OCI-LY1 (cell line): ENCODE results near the gene PHOX2A.
"Not testable (repeated sequence)": the region's sequence is repeated elsewhere in the genome, so short reads cannot be mapped to it uniquely, and the experiment has no call there.

ENCODE experiments used
- H2AFZ ChIP-seq: fragments of 200-600 bp; sonication (generic), shearing (Covaris generic); 2 replicates; pipeline ENCODE4 v1.6.0; 2014; ENCODE audit warnings: antibody characterized with exemption, mild to moderate bottlenecking, low read length
- H3F3A ChIP-seq: fragments of 200-600 bp; sonication (generic), shearing (Covaris generic); 2 replicates; pipeline ENCODE4 v1.6.0; 2014; ENCODE audit warnings: mild to moderate bottlenecking, antibody characterized with exemption, low read length, moderate library complexity; ENCODE audit not compliant: insufficient read depth
- H3K27ac ChIP-seq: fragments of 200-600 bp; sonication (generic); 2 replicates; pipeline ENCODE4 v1.5.1; 2014; ENCODE audit warnings: low read length, mixed run types, mild to moderate bottlenecking, low read depth; ENCODE audit not compliant: poor library complexity, severe bottlenecking
- H3K27me3 ChIP-seq: fragments of 200-600 bp; sonication (generic); 2 replicates; pipeline ENCODE4 v1.6.0; 2014; ENCODE audit warnings: antibody characterized with exemption, mild to moderate bottlenecking, low read length, moderate library complexity; ENCODE audit not compliant: insufficient read depth
- H3K36me3 ChIP-seq: fragments of 200-600 bp; sonication (generic); 2 replicates; pipeline ENCODE4 v1.6.1; 2014; ENCODE audit warnings: mild to moderate bottlenecking, antibody characterized with exemption, low read length, moderate library complexity, mixed read lengths; ENCODE audit not compliant: insufficient read depth
- H3K4me1 ChIP-seq: fragments of 200-600 bp; sonication (generic); 2 replicates; pipeline ENCODE4 v1.5.1; 2014; ENCODE audit warnings: mild to moderate bottlenecking, low read length, moderate library complexity; ENCODE audit not compliant: insufficient read depth, severe bottlenecking
- H3K4me2 ChIP-seq: fragments of 200-600 bp; sonication (generic), shearing (Covaris generic); 2 replicates; pipeline ENCODE4 v1.6.1; 2014; ENCODE audit warnings: low read length
- H3K4me3 ChIP-seq: fragments of 200-600 bp; sonication (generic); 2 replicates; pipeline ENCODE4 v1.5.1; 2014; ENCODE audit warnings: low read length, low read depth, mild to moderate bottlenecking, mixed read lengths; ENCODE audit not compliant: poor library complexity, severe bottlenecking
- H3K79me2 ChIP-seq: fragments of 200-600 bp; shearing (Covaris generic); 2 replicates; pipeline ENCODE4 v1.6.1; 2016; ENCODE audit warnings: mixed run types, low read length, mixed read lengths; ENCODE audit not compliant: insufficient read depth
- H3K9ac ChIP-seq: fragments of 200-600 bp; sonication (generic), shearing (Covaris generic); 2 replicates; pipeline ENCODE4 v1.6.1; 2014; ENCODE audit warnings: mild to moderate bottlenecking, low read length, mixed read lengths
- H3K9me2 ChIP-seq: fragments of 200-600 bp; sonication (generic), shearing (Covaris generic); 2 replicates; pipeline ENCODE4 v1.6.1; 2014; ENCODE audit warnings: low read depth, mild to moderate bottlenecking, low read length, mixed read lengths
- H3K9me3 ChIP-seq: fragments of 200-600 bp; shearing (Covaris generic); 2 replicates; pipeline ENCODE4 v1.6.1; 2014; ENCODE audit warnings: low read length, mixed read lengths
- H4K20me1 ChIP-seq: fragments of 200-600 bp; sonication (generic), shearing (Covaris generic); 2 replicates; pipeline ENCODE4 v1.6.0; 2016; ENCODE audit warnings: mild to moderate bottlenecking, low read length; ENCODE audit not compliant: insufficient read depth
- EZH2 ChIP-seq: fragments of 200-600 bp; sonication (generic), shearing (Covaris generic); IDR thresholded peaks from 2 replicates; pipeline ENCODE4 v1.8.0; 2017; ENCODE audit warnings: borderline replicate concordance, mixed run types, mild to moderate bottlenecking, antibody characterized with exemption, low read length, moderate library complexity, mixed read lengths
- TF ChIP-seq, protein P1 (sequence below): fragments of 200-600 bp; sonication (generic), shearing (Covaris generic); IDR thresholded peaks from 2 replicates; pipeline ENCODE4 v1.5.1; 2017; ENCODE audit warnings: mild to moderate bottlenecking, antibody characterized with exemption, low read length, moderate library complexity, mixed read lengths

PHOX2A gene

DNA sequence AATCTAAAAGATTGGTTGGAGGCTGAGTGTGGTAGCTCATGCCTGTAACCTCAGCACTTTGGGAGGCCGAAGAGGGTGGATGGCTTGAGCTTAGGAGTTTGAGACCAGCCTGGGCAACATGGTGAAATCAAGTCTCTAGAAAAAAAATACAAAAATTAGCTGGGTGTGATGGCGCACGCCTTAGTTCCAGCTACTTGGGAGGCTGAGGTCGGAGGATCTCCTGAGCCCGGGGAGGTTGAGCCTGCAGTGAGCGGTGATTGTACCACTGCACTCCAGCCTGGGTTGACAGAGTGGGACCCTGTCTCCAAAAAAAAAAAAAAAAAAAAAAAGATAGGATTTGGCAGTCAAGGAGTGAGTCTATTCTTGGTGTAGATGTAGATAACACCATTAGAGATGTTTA lies 41.4 kb downstream of the PHOX2A start:
- H2AFZ ChIP-seq = no peak overlapping the region
- H3K9me2 ChIP-seq = no peaks in the 10 kb centered on the region
- no peaks in the 10 kb centered on the region for H3K27me3 ChIP-seq
- no peaks in the 10 kb centered on the region for H3K4me1 ChIP-seq
- H3K36me3 ChIP-seq = no peaks in the 10 kb centered on the region
- no peak overlapping the region for H3K9ac ChIP-seq
- no peaks in the 10 kb centered on the region for H4K20me1 ChIP-seq
- TF ChIP-seq EZH2 = no peak
- TF ChIP-seq, protein P1, sequence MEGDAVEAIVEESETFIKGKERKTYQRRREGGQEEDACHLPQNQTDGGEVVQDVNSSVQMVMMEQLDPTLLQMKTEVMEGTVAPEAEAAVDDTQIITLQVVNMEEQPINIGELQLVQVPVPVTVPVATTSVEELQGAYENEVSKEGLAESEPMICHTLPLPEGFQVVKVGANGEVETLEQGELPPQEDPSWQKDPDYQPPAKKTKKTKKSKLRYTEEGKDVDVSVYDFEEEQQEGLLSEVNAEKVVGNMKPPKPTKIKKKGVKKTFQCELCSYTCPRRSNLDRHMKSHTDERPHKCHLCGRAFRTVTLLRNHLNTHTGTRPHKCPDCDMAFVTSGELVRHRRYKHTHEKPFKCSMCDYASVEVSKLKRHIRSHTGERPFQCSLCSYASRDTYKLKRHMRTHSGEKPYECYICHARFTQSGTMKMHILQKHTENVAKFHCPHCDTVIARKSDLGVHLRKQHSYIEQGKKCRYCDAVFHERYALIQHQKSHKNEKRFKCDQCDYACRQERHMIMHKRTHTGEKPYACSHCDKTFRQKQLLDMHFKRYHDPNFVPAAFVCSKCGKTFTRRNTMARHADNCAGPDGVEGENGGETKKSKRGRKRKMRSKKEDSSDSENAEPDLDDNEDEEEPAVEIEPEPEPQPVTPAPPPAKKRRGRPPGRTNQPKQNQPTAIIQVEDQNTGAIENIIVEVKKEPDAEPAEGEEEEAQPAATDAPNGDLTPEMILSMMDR = no peak
- H3F3A ChIP-seq = no peaks in the 10 kb centered on the region
- no peak overlapping the region for H3K4me2 ChIP-seq
- H3K4me3 ChIP-seq = no peak overlapping the region
- H3K79me2 ChIP-seq = no peaks in the 10 kb centered on the region
- H3K27ac ChIP-seq = no peak overlapping the region
- no peaks in the 10 kb centered on the region for H3K9me3 ChIP-seq

DNA sequence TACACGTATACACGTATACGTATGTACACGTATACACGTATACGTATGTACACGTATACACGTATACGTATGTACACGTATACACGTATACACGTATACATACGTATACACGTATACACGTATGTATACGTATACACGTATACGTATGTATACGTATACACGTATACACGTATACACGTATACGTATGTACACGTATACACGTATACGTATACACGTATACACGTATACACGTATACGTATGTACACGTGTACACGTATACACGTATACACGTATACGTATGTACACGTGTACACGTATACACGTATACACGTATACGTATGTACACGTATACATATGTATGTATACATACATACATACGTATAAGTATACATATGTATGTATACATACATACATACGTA lies 42.5 kb downstream of the PHOX2A start:
- not testable (repeated sequence) for H4K20me1 ChIP-seq, H3K27me3 ChIP-seq, H3K9me3 ChIP-seq, H3K9ac ChIP-seq, H3K4me1 ChIP-seq, H3K4me3 ChIP-seq, H3K27ac ChIP-seq, H2AFZ ChIP-seq, H3K4me2 ChIP-seq, H3F3A ChIP-seq, H3K9me2 ChIP-seq, H3K79me2 ChIP-seq, H3K36me3 ChIP-seq

DNA sequence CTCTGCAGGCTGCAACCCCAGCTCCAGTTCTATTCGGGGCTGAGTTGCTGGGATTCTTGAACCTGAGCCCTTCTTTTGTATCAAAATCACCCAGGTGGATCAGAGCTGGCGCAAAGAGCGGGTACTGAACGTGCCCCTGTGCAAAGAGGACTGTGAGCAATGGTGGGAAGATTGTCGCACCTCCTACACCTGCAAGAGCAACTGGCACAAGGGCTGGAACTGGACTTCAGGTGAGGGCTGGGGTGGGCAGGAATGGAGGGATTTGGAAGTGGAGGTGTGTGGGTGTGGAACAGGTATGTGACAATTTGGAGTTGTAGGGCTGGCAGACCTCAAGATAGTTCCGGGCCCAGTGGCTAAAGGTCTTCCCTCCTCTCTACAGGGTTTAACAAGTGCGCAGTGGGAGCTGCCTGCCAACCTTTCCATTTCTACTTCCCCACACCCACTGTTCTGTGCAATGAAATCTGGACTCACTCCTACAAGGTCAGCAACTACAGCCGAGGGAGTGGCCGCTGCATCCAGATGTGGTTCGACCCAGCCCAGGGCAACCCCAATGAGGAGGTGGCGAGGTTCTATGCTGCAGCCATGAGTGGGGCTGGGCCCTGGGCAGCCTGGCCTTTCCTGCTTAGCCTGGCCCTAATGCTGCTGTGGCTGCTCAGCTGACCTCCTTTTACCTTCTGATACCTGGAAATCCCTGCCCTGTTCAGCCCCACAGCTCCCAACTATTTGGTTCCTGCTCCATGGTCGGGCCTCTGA lies 48.3 kb downstream of the PHOX2A start:
- no peaks in the 10 kb centered on the region for H3K4me1 ChIP-seq
- TF ChIP-seq, protein P1 = no peak
- TF ChIP-seq EZH2 = no peak
- H3K27me3 ChIP-seq = no peaks in the 10 kb centered on the region
- H3K4me3 ChIP-seq = no peak overlapping the region
- H3K79me2 ChIP-seq = no peaks in the 10 kb centered on the region
- no peak overlapping the region for H3K9ac ChIP-seq
- no peaks in the 10 kb centered on the region for H3K9me3 ChIP-seq
- H3K27ac ChIP-seq = no peak overlapping the region
- no peak overlapping the region for H3K4me2 ChIP-seq
- H3K36me3 ChIP-seq = no peaks in the 10 kb centered on the region
- H4K20me1 ChIP-seq = no peaks in the 10 kb centered on the region
- H3K9me2 ChIP-seq = no peaks in the 10 kb centered on the region
- H2AFZ ChIP-seq = no peak overlapping the region
- no peaks in the 10 kb centered on the region for H3F3A ChIP-seq

DNA sequence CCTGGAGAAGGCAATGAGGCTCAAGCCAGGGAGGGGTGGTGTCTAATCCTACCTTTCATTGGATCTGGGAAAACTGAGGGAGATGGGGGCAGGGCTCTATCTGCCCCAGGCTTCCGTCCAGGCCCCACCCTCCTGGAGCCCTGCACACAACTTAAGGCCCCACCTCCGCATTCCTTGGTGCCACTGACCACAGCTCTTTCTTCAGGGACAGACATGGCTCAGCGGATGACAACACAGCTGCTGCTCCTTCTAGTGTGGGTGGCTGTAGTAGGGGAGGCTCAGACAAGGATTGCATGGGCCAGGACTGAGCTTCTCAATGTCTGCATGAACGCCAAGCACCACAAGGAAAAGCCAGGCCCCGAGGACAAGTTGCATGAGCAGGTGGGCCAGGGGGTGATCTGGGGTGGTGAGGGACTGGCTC lies 52.0 kb downstream of the PHOX2A start, which contains the start of gene FOLR1:
Gene FOLR1, plus strand, starts transcription at position 180 of the 421 bp plus-strand sequence. Its CDS starts 34 bp downstream, at position 214.
- Histone ChIP-seq H2AFZ (no peak within 1 kb of the TSS), H3K4me2 (no peak within 1 kb of the TSS), H3F3A (no peaks in the 10 kb centered on the region), H3K79me2 (no peaks in the 10 kb centered on the region), H3K27me3 (no peaks in the 10 kb centered on the region), H3K9me2 (no peaks in the 10 kb centered on the region), H4K20me1 (no peaks in the 10 kb centered on the region), H3K9ac (no peak within 1 kb of the TSS), H3K27ac (no peak within 1 kb of the TSS), H3K4me1 (no peaks in the 10 kb centered on the region), H3K9me3 (no peaks in the 10 kb centered on the region), H3K36me3 (no peaks in the 10 kb centered on the region), H3K4me3 (no peak within 1 kb of the TSS)
- TF ChIP-seq EZH2 = no peak
- TF ChIP-seq, protein P1 = no peak
